SK-N-SH (cell line): ENCODE results near the gene MTX2. TPM values are rescaled to one million over a fixed set of nuclear protein-coding genes. Genes with fewer than 3 reads are reported as not detected.

Experiments
- CTCF ChIA-PET: fragments of 300-600, 350-600 bp; formaldehyde crosslinking; extraction: SDS; loops from one replicate; lab custom pipeline; 2021; lab: Yijun Ruan, JAX
- POLR2A ChIA-PET: fragments of 350-600 bp; sonication (Branson Sonifier 250); formaldehyde crosslinking; extraction: SDS; loops from one replicate; lab custom pipeline; 2020; ENCODE audit warnings: antibody characterized with exemption, inconsistent platforms; lab: Yijun Ruan, JAX
- DNase-seq: peaks from one replicate; pipeline ENCODE4 v3.0.0; 2012
- H2AFZ ChIP-seq: fragments of 200-600 bp; sonication (generic); 2 replicates; pipeline ENCODE4 v1.8.1; 2016; ENCODE audit warnings: antibody characterized with exemption, mild to moderate bottlenecking, low read depth
- H3F3A ChIP-seq: fragments of 200-600 bp; sonication (generic); replicated peaks from 2 replicates; pipeline ENCODE3; 2016; ENCODE audit warnings: antibody characterized with exemption, mild to moderate bottlenecking; ENCODE audit not compliant: insufficient read depth
- H3K27ac ChIP-seq, 2 experiments: fragments of 200-500 bp in 1 of 2; fragments of 200-600 bp in 1 of 2; sonication (Bioruptor generic) in 1 of 2; sonication (generic), shearing (Covaris generic) in 1 of 2; 2 replicates each; pipeline versions ENCODE4 v1.5.1 to v1.6.1; 2014 to 2016; ENCODE audit warnings: low read depth in 2 of 2, inconsistent platforms in 1 of 2, low read length in 1 of 2, mild to moderate bottlenecking in 1 of 2, mixed read lengths in 1 of 2
- H3K27me3 ChIP-seq: fragments of 200-600 bp; sonication (generic), shearing (Covaris generic); 2 replicates; pipeline ENCODE4 v1.6.1; 2016; ENCODE audit warnings: mixed run types; ENCODE audit not compliant: insufficient read depth
- H3K36me3 ChIP-seq, 2 experiments: fragments of 200-500 bp in 1 of 2; fragments of 200-600 bp in 1 of 2; sonication (Bioruptor generic) in 1 of 2; sonication (generic) in 1 of 2; replicated peaks in 1 of 2; 2 replicates each; pipeline versions ENCODE3 to v1.5.1; 2014 to 2016; ENCODE audit warnings: low read length in 1 of 2, mild to moderate bottlenecking in 1 of 2; ENCODE audit not compliant: insufficient read depth in 2 of 2, control insufficient read depth in 1 of 2
- H3K4me1 ChIP-seq, 2 experiments: fragments of 200-500 bp in 1 of 2; fragments of 200-600 bp in 1 of 2; sonication (Bioruptor generic) in 1 of 2; sonication (generic), shearing (Covaris generic) in 1 of 2; 2 replicates each; pipeline versions ENCODE4 v1.5.1 to v1.6.1; 2014 to 2016; ENCODE audit warnings: low read depth in 1 of 2, low read length in 1 of 2, mixed run types in 1 of 2; ENCODE audit not compliant: insufficient read depth in 2 of 2, control insufficient read depth in 1 of 2
- H3K4me2 ChIP-seq: fragments of 200-600 bp; sonication (generic), shearing (Covaris generic); 2 replicates; pipeline ENCODE4 v1.6.1; 2017; ENCODE audit warnings: mixed run types
- H3K4me3 ChIP-seq, 2 experiments: fragments of 200-500 bp in 1 of 2; fragments of 200-600 bp in 1 of 2; sonication (Bioruptor generic) in 1 of 2; sonication (generic), shearing (Covaris generic) in 1 of 2; 2 replicates each; pipeline versions ENCODE4 v1.5.1 to v1.8.1; 2014 to 2016; ENCODE audit warnings: low read depth in 2 of 2, inconsistent platforms in 1 of 2, low read length in 1 of 2, mild to moderate bottlenecking in 1 of 2, mixed read lengths in 1 of 2, moderate library complexity in 1 of 2
- H3K79me2 ChIP-seq: fragments of 200-600 bp; sonication (generic); 2 replicates; pipeline ENCODE4 v1.8.1; 2017; ENCODE audit warnings: mild to moderate bottlenecking; ENCODE audit not compliant: insufficient read depth
- H3K9ac ChIP-seq: fragments of 200-600 bp; sonication (generic); 2 replicates; pipeline ENCODE4 v1.6.1; 2017; ENCODE audit warnings: mixed run types
- H3K9me2 ChIP-seq: fragments of 200-600 bp; sonication (generic); 2 replicates; pipeline ENCODE4 v1.6.1; 2017; ENCODE audit warnings: mixed run types
- H3K9me3 ChIP-seq: fragments of 200-600 bp; sonication (generic); 2 replicates; pipeline ENCODE4 v1.6.1; 2017; ENCODE audit warnings: mixed run types, mild to moderate bottlenecking, moderate library complexity
- H4K20me1 ChIP-seq: fragments of 200-600 bp; sonication (generic); 2 replicates; pipeline ENCODE4 v1.6.1; 2017; ENCODE audit warnings: mild to moderate bottlenecking, mixed run types; ENCODE audit not compliant: insufficient read depth
- ELF1 ChIP-seq: IDR thresholded peaks from 2 replicates; pipeline ENCODE4 v1.4.0; 2012
- EP300 ChIP-seq, 2 experiments: IDR thresholded peaks; 2 replicates each; pipeline versions ENCODE4 v1.4.0 to v1.6.1; 2012; ENCODE audit warnings: borderline replicate concordance in 1 of 2, low read depth in 1 of 2, low read length in 1 of 2
- FOXJ3 ChIP-seq: sonication (generic); formaldehyde crosslinking; IDR thresholded peaks from 2 replicates; pipeline ENCODE4 v1.5.1; 2020; ENCODE audit warnings: mild to moderate bottlenecking, missing genetic modification reagents
- FOXM1 ChIP-seq: IDR thresholded peaks from 2 replicates; pipeline ENCODE4 v1.4.0; 2012; ENCODE audit warnings: low read depth, mild to moderate bottlenecking
- GABPA ChIP-seq: IDR thresholded peaks from 2 replicates; pipeline ENCODE4 v1.4.0; 2012; ENCODE audit warnings: low read depth, mild to moderate bottlenecking
- GATA2 ChIP-seq: sonication (generic); formaldehyde crosslinking; IDR thresholded peaks from 2 replicates; pipeline ENCODE4 v1.5.0; 2020; ENCODE audit warnings: mild to moderate bottlenecking, missing genetic modification reagents
- MAX ChIP-seq: IDR thresholded peaks from 2 replicates; pipeline ENCODE4 v1.4.0; 2012; ENCODE audit warnings: low read depth
- MEF2A ChIP-seq: IDR thresholded peaks from 2 replicates; pipeline ENCODE4 v1.4.0; 2012; ENCODE audit warnings: low read depth, borderline replicate concordance
- NFIC ChIP-seq: IDR thresholded peaks from 2 replicates; pipeline ENCODE4 v1.4.0; 2012; ENCODE audit warnings: borderline replicate concordance
- RAD21 ChIP-seq: IDR thresholded peaks from 2 replicates; pipeline ENCODE4 v1.6.1; 2012; ENCODE audit warnings: mild to moderate bottlenecking, low read length
- RFX5 ChIP-seq: IDR thresholded peaks from 2 replicates; pipeline ENCODE4 v1.6.1; 2012; ENCODE audit warnings: mild to moderate bottlenecking, improper control_type of control experiment, low read length
- RXRA ChIP-seq: IDR thresholded peaks from 2 replicates; pipeline ENCODE4 v1.4.0; 2012; ENCODE audit warnings: low read depth, mild to moderate bottlenecking, borderline replicate concordance
- SMC3 ChIP-seq: IDR thresholded peaks from 2 replicates; pipeline ENCODE4 v1.6.1; 2012; ENCODE audit warnings: low read depth, low read length, improper control_type of control experiment
- TEAD4 ChIP-seq: IDR thresholded peaks from 2 replicates; pipeline ENCODE4 v1.4.0; 2012; ENCODE audit warnings: mild to moderate bottlenecking, borderline replicate concordance; ENCODE audit not compliant: insufficient read depth
- WGBS: methylation state at CpG from one replicate; pipeline ENCODE4 v1.1.6; 2017; ENCODE audit warnings: low lambda C conversion rate; 5-methylcytosine and 5-hydroxymethylcytosine counted together
- polyA plus RNA-seq, 3 experiments: library from polyadenylated mRNA; depleted of rRNA; stranded (reverse); fragments of >200 nt; gene quantifications; 2 replicates each; pipeline ENCODE4 v1.2.3, GENCODE V29; 2012
- TF ChIP-seq, protein P1 (sequence below): fragments of 150-350 bp; IDR thresholded peaks from 2 replicates; pipeline ENCODE4 v1.6.1; 2017; ENCODE audit warnings: antibody characterized with exemption, low read length, low read depth, borderline replicate concordance

Gene MTX2
- polyA plus RNA-seq, 1 of the 3 experiments (the other 2 are of a cell fraction) = 44.4 TPM

DNA sequence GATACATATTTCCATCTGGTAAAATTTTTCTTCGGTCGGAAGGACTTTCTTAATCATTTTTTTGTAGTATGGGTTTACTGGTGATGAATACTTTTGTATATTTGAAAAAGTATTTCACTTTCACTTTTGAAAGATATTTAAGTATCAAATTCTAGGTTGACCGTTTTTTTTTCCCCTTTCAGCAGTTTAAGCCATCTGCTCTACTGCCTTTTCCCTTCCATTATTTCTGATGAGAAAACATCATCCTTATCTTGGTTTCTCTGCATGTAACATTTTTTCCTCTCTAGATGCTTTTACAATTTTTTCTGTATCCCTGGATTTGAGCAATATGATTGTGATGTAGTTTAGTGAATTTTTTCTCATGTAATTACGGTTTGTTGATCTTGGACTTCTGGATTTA lies 87.0 kb downstream of the MTX2 start:
- H4K20me1 ChIP-seq = no peaks in the 10 kb centered on the region
- no peaks in the 10 kb centered on the region; the same call in 1 of the 2 replicates for H3K9me2 ChIP-seq
- H3K9ac ChIP-seq = no peak overlapping the region
- no peaks in the 10 kb centered on the region for H3K9me3 ChIP-seq
- no peaks in the 10 kb centered on the region for H3K79me2 ChIP-seq
- H3K27me3 ChIP-seq = no peaks in the 10 kb centered on the region
- 0 out of 2 replicates have a peak overlapping the region, but pooled peaks have one; percentile 26 for H2AFZ ChIP-seq
- DNase-seq = no peak
- H3K36me3 ChIP-seq = no peaks in the 10 kb centered on the region
- 90% methylated on average over 4 of the region's 4 CpGs for WGBS
- no peak overlapping the region for H3K4me2 ChIP-seq
- ChIA-PET CTCF (no interaction called here), POLR2A (no interaction called here)
- H3K27ac ChIP-seq = no peak overlapping the region
- H3K4me3 ChIP-seq = no peak overlapping the region
- no peaks in the 10 kb centered on the region; a peak in 1 of 4 replicates for H3K4me1 ChIP-seq
- no peaks in the 10 kb centered on the region for H3F3A ChIP-seq
- TF ChIP-seq GABPA (no peak), MAX (no peak), FOXM1 (no peak), EP300 (IDR thresholded peaks at IDR 0.05; ENCODE audit: borderline replicate concordance in 1 of 2, low read depth in 1 of 2, low read length in 1 of 2) (no peak), GATA2 (CRISPR knock-in tag) (no peak), MEF2A (no peak), NFIC (no peak), SMC3 (no peak), ELF1 (no peak), RXRA (no peak)
- TF ChIP-seq, protein P1, sequence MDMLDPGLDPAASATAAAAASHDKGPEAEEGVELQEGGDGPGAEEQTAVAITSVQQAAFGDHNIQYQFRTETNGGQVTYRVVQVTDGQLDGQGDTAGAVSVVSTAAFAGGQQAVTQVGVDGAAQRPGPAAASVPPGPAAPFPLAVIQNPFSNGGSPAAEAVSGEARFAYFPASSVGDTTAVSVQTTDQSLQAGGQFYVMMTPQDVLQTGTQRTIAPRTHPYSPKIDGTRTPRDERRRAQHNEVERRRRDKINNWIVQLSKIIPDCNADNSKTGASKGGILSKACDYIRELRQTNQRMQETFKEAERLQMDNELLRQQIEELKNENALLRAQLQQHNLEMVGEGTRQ = no peak

GRCh38 chr2:176364273-176364977 lies 95.2 kb downstream of the MTX2 start:
- ChIA-PET POLR2A (no interaction called here), CTCF (interaction anchor here (0.6 to 1.6 kb wide), 2 partner anchors 122 to 190 kb away, joined by 3 to 4 read pairs; no protein-coding TSS in a partner anchor)
- WGBS = 54% methylated on average over 3 of the region's 3 CpGs
- Histone ChIP-seq H3K9ac (no peak overlapping the region), H4K20me1 (no peaks in the 10 kb centered on the region), H3K27me3 (no peaks in the 10 kb centered on the region), H3K9me3 (no peaks in the 10 kb centered on the region), H2AFZ (no peak overlapping the region), H3K36me3 (no peaks in the 10 kb centered on the region), H3K4me2 (no peak overlapping the region), H3F3A (no peaks in the 10 kb centered on the region), H3K4me1 (no peaks in the 10 kb centered on the region; a peak in 1 of 4 replicates), H3K4me3 (no peak overlapping the region), H3K9me2 (no peaks in the 10 kb centered on the region; the same call in 1 of the 2 replicates), H3K27ac (no peak overlapping the region), H3K79me2 (no peaks in the 10 kb centered on the region)
- DNase-seq = no peak
- TF ChIP-seq TEAD4 = no peak
- no peak for TF ChIP-seq GATA2 (CRISPR knock-in tag)
- no peak for TF ChIP-seq MEF2A
- no peak for TF ChIP-seq EP300 (IDR thresholded peaks at IDR 0.05; ENCODE audit: borderline replicate concordance in 1 of 2, low read depth in 1 of 2, low read length in 1 of 2)
- no peak for TF ChIP-seq RFX5
- no peak for TF ChIP-seq FOXJ3 (CRISPR knock-in tag)
- TF ChIP-seq RXRA = no peak
- no peak for TF ChIP-seq RAD21
